ENCODE results near the gene ALOXE3.
A peak's percentile ranks its signal among the peaks of the same experiment; 100 is the strongest.
"Not testable (repeated sequence)": the region's sequence is repeated elsewhere in the genome, so short reads cannot be mapped to it uniquely, and the experiment has no call there.

The ALOXE3 gene

GRCh38 chr17:8095361-8095760, 23.0 kb downstream of the ALOXE3 start:
- DNase-seq (ENCODE audit: low spot score): no peak

GRCh38 chr17:8091033-8091687, 27.2 kb downstream of the ALOXE3 start:
- peak; percentile 87 for DNase-seq (ENCODE audit: low spot score)

DNA sequence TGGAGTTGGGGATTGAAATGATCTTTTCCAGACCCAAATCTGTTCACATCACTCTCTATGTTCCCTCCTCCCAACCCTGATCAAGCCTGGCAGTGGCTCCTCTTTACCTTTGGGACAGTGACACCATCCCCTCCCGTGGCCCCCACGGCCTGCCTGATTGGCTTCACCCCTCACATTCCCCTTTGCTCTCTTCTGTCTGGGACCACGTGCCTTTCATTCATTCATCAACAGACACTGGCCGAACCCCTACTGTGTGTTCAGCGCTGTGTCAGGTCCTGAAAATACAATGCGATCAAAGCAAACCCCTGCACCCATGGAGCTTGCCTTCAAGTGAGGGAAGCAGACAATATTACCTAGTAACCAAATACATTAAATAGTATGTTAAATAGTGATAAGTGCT, 28.6 kb downstream of the ALOXE3 start:
- DNase-seq (ENCODE audit: low spot score): no peak

DNA sequence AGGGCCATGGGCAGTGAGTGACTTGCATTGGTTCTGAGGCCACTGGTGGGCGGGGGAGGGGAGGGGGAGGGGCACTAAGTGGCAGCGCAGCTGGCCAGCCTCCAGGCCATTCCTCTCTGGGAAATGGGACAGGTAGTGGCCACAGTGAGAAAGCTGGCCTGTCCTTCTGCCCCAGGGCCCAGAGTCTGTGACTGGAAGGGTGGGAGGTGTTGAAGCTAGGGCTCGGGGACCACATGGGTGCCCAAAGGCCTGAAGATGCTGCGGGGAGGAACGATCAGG, 30.4 kb downstream of the ALOXE3 start:
- no peak for DNase-seq (ENCODE audit: low spot score)

DNA sequence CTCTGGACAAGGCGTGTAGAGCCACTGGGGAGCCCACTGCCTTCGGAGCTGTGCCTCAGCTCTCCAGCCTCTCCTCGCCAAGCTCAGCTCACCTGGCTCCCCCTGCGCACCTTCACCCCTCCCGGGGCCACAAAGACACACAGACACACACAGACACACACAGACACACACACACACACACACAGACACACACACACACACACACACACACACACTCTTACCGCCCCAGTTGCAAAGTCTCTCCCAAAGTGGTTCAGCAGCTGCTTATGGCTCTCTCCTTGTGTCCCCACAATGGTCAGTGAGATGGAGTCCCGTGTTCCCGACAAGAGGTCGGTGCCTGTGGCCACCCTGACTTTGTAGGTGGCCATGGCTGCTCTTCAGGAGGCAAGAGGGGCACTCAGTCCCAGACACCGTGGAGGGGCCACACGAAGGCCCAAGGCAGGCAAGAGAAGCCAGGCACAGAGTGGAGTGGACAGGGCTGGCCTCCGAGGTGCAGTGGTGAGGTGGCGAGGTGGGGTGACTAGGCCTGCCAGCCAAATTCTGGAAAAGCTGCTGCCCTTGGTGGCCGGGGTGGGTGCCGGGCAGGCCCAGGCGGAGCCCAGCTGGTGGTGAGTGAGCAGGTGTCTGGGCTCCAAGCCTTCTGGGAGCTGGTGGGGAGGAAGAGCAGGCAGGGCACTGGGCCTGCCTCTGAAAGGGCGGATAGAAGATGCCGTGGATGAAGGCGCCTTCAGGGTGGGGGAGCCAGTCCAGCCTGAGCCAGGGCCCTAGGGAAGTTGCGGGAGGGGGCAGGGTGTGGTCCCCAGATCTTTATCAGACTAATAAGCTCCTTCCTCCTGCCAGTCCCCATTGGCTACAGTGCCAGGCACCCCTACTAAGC, 31.0 kb downstream of the ALOXE3 start, which contains the start of gene ALOX12B:
Gene ALOX12B, minus strand, starts transcription at position 642 of the 877 bp plus-strand sequence. Its CDS starts 274 bp downstream, at position 368.
- no peak for DNase-seq (ENCODE audit: low spot score)

DNA sequence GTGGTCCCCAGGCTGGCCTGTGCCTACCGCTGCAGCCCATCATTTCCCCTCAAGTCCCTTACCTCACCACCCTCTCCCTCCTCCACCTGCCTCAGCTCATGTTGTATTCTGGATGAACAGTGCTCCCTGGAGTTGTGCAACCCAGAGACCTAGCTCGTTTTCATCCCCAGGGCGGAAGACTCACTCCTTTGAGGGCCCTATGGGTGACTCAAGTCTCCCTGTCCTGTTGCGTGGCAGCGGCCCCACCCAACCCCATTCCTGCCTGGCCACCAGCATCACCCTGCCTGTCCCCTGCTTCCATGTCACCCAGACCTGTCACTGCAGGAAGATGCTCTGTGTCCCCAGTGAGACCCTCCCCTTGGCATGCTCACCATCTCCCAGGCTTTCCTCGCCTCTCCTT, 34.1 kb downstream of the ALOXE3 start:
- no peak for DNase-seq (ENCODE audit: low spot score)

DNA sequence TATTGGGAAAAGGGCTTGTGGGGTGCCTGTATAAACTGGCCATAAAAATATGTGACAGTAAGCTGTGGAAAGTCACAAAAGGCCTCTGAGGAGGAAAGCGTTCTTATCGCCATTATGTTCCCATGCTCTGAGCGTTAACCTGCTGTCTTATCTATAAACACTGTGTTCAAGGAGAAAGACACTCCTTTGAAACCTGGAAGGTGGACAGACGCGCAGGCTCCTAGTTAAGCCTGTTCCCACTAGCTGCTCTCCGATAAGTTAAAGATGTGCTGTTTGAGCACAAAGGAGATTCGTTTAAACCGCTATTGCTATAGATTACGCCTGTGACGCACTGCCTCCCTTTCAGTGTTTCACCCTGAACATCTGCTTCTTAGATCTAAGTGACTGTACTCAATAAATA, 36.0 kb downstream of the ALOXE3 start:
- no peak for DNase-seq (ENCODE audit: low spot score)

- no peak for DNase-seq (ENCODE audit: low spot score)
Observed at GRCh38 chr17:8081876-8082275, 36.4 kb downstream of the ALOXE3 start.

GRCh38 chr17:8080799-8081219, 37.5 kb downstream of the ALOXE3 start:
- no peak for DNase-seq (ENCODE audit: low spot score)

DNA sequence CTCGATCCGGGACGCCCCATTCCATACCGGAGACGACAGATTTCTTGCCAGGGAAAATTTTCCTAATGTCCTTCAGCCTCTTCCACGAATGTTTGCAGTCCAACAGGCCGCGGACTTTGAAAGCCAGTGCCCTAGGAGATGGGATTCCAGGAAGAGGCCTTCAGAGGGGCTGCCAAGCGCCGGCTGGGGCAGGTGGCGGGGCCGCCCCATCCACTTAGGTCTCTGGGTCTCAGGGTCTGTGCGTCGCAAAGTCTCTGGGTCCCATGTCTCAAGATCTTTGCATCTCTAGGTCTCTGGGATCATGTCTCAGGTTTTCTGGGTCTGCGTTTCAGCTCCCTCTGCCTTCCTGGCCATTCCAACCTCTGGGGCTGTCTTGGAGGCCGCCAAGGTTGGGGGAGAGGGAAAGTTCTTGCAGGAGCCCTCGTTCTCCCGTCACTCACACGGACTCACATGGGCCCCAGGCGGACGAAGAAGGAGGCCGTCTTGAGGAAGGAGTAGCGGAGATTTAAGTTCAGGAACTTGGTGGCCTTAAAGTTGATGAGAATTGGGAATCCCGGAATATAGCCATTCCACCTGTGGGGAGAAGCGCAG, 38.0 kb downstream of the ALOXE3 start:
- no peak for DNase-seq (ENCODE audit: low spot score)

- peak; percentile 87 for DNase-seq (ENCODE audit: low spot score)
Observed at GRCh38 chr17:8079291-8080207, 38.8 kb downstream of the ALOXE3 start.

- not testable (repeated sequence) for DNase-seq (ENCODE audit: low spot score)
Observed at GRCh38 chr17:8077939-8078338, 40.4 kb downstream of the ALOXE3 start.

DNA sequence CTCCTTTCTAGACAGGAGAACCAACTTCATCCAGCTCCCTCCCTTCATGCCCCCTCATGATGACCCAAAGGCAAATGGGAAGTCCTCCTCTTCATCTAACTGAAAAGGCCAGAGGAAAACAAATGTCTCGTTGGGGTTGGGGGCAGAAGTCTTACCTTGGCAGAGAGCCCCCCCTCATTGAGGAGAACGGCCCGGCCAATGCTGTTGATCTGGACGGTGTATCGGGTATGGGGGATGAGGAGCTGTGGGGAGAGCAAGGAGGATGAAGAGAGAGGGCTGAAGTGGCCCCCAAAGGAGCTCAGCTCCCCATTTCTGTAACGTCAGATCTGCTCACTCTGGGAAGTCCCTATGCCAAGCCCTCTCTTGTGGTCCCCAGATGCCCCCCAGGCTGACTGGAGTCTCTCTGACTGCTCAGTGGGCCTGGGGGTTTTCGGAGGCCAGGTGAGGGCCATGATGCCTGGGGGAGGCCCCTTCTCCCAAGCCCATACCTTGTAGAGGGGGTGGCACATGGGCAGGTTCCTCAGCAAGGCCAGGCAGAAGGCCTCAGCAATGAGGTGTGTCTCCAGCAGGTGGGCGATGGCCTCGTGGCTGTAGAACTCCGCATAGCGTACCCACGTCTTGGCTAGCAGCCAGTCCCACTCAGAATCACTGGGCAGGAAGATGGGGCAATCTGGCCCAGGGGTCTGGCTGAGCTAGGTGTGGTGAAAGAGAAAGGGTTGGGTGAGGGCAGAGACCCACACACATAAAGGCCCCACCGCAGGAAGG, 41.6 kb downstream of the ALOXE3 start:
- no peak for DNase-seq (ENCODE audit: low spot score)

- no peak for DNase-seq (ENCODE audit: low spot score)
Observed at GRCh38 chr17:8075574-8076342, 42.6 kb downstream of the ALOXE3 start.

DNA sequence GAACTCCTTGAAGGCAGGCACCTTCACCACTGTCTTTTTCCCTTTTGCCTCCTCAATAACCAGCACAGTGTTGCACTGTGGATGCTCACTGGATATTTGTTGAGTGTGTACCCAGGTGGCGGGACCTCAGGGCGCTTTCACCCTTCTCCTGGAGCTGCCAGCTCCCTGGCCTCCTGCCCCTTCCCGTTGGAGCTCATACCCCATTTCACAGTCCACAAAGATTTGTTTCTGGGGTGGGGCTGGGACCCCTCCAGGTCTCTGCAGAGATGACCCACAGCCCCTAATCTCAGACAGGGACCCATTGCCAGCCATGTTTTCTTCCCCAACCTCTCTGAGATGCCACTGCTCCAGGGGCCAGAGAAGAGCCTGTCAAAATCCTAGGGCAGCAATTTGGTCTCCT, 43.2 kb downstream of the ALOXE3 start:
- no peak for DNase-seq (ENCODE audit: low spot score)

- no peak for DNase-seq (ENCODE audit: low spot score)
Observed at GRCh38 chr17:8074554-8074953, 43.8 kb downstream of the ALOXE3 start.

GRCh38 chr17:8073627-8074484, 44.5 kb downstream of the ALOXE3 start:
- DNase-seq (ENCODE audit: low spot score): peak; percentile 86

GRCh38 chr17:8072729-8073461, 45.4 kb downstream of the ALOXE3 start:
- no peak for DNase-seq (ENCODE audit: low spot score)

DNA sequence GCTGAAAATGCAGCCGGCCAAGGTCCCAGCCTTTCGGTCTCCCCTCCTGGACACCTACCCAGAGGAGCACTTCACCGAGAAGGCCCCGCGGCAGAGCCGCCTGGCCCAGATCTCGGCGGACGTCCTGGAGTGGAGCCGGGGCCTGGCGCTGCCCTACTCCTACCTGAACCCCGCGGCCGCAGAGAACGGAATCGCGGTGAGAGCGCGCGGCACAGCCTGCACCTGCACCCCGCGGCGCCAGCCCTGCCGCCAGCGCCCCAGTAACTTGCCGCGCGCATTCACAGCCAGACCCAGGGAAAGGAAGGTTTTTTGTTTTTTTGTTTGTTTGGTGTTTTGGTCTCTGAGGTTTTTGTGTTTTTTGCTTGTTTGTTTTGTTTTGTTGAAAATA, 46.0 kb downstream of the ALOXE3 start:
- no peak for DNase-seq (ENCODE audit: low spot score)
